Mucosa of stomach (tissue), 1 donor: ENCODE data around the gene RAB25.

Experiments used
- H3K27me3 ChIP-seq: one replicate; pipeline ENCODE4 v1.7.0; 2013; ENCODE audit warnings: mild to moderate bottlenecking, low read length; ENCODE audit not compliant: control insufficient read depth, insufficient read depth
- H3K36me3 ChIP-seq: one replicate; pipeline ENCODE4 v1.7.0; 2013; ENCODE audit warnings: low read length; ENCODE audit not compliant: control insufficient read depth, insufficient read depth
- H3K4me1 ChIP-seq: one replicate; pipeline ENCODE4 v1.7.0; 2013; ENCODE audit warnings: mild to moderate bottlenecking, low read length; ENCODE audit not compliant: control insufficient read depth, insufficient read depth
- H3K4me3 ChIP-seq: one replicate; pipeline ENCODE4 v1.7.0; 2013; ENCODE audit warnings: low read length
- H3K9ac ChIP-seq: one replicate; pipeline ENCODE4 v1.7.0; 2013; ENCODE audit warnings: mild to moderate bottlenecking, low read length, moderate library complexity
- H3K9me3 ChIP-seq: one replicate; pipeline ENCODE4 v1.7.0; 2013; ENCODE audit warnings: mild to moderate bottlenecking, low read length, moderate library complexity; ENCODE audit not compliant: control insufficient read depth
- donor health status: Pancreatic carcinoma.

Gene RAB25

GRCh38 chr1:156118177-156118868 is 57.4 kb downstream of the RAB25 start:
- H3K9me3 ChIP-seq, result no peaks in the 10 kb centered on the region
- H3K36me3 ChIP-seq, result no peaks in the 10 kb centered on the region
- peak overlapping the region; percentile 29 for H3K4me3 ChIP-seq
- H3K27me3 ChIP-seq, result no peaks in the 10 kb centered on the region
- peak overlapping the region; percentile 63 for H3K9ac ChIP-seq
- peaks cover 59% of the 10 kb centered on the region for H3K4me1 ChIP-seq

DNA sequence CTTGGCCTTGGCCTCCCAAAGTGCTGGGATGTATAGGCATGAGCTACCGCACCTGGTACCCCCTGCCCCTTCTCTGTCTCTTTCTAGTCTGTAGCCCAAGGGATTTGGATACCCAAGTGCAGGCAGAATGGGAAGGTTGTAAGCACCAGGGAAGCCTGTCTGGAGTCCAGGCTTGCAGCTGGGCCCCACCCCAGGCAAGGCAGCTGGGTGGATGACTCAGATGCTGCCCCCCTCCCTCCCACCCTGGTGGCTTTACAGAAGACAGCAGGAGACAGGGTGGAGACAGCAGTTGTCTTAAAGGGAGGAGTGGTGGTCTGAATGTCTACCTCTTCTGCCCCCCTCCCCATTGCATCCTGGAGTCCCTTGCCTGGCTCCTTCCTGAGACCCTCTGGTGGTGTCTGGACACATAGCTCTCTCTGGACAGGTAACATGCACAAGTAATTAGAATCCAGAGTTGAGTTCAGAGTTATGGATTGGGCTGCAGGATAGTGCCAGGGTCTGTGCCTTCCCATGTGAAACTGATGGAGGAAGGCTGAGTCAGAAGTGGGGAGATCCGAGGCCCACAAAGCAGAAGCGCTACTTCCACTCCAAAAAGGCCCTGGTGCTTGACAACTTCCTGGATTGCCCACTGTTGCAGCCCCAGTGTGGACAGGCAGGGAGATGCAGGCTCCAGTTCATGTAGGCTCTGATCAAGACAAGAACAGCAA is 58.7 kb downstream of the RAB25 start:
- no peaks in the 10 kb centered on the region for H3K9me3 ChIP-seq
- H3K4me3 ChIP-seq, result no peak overlapping the region
- peaks cover 61% of the 10 kb centered on the region for H3K4me1 ChIP-seq
- H3K36me3 ChIP-seq, result no peaks in the 10 kb centered on the region
- peak overlapping the region; percentile 6 for H3K9ac ChIP-seq
- no peaks in the 10 kb centered on the region for H3K27me3 ChIP-seq
